ENCODE results near the gene NTF4. TPM values are rescaled to one million over a fixed set of nuclear protein-coding genes. Genes with fewer than 3 reads are reported as not detected.

NTF4 gene
- total RNA-seq, 1 experiment from 2014 or later: not detected

DNA sequence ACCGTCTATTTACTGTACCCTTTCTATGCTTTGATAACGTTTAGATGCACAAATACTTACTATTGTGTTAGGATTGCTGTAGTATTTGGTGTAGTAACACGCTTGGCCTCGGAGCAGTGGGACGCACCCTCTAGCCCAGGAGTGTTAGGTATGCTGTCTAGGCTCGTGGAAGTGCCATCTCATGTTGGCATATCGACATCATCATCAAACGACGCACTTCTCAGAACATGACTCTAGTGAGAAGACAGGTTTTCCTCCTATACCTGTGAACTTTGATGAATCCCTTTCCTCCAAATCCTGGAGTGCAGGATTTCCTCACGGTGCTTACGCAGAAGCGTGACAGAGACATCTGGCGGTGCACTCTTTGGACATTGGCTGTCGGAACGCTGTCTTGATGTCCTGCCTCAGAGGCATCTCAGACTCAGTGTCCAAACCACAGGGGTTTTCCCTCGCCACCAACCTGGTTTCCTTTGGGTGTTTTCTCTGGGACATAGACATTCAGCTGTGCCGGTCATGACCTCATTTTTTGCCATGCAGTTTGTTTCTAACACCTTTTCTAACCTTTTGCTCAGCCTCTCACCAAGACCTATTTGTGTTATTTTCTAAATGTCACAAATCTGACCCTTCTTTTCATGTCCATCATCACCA is 26.9 kb upstream of the NTF4 start:
- no peak for DNase-seq (ENCODE audit: low read depth)

DNA sequence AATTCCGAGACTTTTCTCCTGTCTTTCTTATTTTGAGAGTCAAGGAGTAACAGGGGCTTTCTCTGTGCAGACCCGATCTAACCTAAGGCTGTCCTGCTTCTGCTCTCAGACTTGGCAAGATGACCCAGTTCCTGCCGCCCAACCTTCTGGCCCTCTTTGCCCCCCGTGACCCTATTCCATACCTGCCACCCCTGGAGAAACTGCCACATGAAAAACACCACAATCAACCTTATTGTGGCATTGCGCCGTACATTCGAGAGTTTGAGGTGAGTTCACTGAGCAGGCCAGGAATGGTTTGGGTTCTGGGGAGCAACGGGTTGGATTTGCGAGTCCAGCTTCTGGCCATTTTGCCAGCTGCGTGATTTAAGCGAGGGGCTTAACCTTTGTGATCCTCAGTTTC is 21.7 kb upstream of the NTF4 start:
- no peak for DNase-seq (ENCODE audit: low read depth)

DNA sequence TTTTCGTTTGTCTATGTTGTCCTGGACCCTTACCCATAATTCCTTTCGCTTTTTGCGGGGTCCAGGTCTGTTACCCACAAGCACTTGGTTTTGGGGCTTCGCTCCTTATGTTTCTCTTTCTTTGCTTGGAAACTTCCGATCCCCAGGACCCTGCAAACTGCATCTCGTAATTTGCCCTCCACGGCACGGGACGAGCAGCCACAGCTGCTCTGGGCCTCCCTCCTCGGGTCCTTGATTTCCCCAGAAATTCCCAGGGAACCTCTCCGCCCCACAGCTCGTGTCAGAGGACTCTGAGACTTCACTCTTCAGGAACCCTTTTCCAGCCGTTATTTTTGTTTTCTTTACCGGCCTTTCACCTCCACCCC is 21.2 kb upstream of the NTF4 start:
- no peak for DNase-seq (ENCODE audit: low read depth)

DNA sequence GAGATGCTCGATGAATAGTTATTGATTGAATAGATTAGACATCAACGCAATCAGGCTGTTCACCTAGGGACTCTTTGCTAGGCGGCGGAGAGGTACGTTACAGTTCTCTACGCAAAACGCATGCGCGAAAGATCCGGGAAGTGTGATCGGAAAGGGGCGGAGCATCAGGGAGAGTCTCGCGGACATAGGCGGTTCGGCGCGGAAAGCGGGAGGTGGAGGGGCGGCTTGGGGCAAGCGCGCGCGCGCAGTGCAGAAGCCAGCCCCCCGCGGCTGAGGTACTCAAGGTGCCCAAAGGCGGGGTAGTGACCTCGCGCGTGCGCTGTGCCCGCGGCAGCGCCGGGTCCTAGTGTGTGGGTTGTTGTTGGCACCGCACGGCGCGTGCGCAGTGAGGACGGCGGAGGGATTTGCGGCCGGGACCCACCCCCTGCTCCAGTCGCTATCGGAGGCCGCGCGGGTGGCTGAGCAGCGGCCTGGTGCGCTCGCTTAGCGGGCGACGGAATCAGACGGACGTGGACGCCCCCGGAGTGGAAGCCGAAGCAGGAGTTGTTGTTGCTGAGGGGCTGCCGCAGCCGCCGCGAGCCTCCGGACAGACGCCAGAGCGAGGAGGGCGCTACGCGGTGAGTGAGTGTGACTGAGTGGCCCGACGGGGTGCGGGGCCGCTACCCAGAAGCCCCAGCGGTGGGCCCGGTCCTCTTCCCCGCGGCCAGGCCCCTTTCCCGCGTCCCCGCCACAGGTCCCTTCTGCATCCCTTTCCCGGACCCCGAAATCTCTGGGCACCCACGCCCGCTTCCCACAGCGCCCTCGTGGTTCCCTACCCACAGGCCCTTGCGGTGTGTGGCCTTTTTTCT is 20.6 kb upstream of the NTF4 start, which contains the start of gene SNRNP70:
Gene SNRNP70, plus strand, starts transcription at position 432 of the 848 bp plus-strand sequence. CDS start 964 bp downstream, outside the sequence.
- DNase-seq (ENCODE audit: low read depth): peak; percentile 99

DNA sequence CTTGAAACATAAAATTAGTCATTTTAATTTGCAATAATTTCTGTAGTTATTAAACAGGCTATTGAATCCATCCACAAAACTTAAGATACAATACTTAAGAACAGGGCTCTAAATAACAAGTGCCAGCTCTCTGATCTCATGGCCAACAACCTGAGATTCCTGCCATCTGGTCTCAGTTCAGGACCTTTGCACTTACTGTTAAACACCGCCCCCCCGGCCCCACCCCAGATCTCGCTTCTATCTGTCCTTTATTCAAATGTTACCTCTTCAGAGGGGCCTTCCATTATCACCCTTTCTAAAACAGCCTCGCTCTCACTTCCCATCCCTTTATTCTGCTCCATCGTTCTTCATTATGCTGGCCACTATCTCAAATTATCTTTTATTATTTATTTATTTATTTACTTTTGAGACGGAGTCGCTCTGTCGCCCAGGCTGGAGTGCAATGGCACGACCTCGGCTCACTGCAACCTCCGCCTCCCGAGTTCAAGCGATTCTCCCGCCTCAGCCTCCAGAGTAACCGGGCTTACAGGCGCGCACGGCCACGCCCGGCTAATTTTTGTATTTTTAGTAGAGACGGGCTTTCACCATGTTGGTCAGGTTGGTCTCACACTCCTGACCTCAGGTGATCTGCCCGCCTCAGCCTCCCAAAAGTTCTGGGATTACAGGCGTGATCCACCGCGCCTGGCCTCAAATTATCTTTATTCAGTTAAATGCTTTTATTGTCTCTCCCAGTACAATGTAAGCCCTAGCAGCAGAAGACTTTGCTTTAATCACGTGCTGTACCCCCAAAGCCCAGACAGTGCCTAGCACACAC is 19.8 kb upstream of the NTF4 start:
- DNase-seq (ENCODE audit: low read depth): no peak

DNA sequence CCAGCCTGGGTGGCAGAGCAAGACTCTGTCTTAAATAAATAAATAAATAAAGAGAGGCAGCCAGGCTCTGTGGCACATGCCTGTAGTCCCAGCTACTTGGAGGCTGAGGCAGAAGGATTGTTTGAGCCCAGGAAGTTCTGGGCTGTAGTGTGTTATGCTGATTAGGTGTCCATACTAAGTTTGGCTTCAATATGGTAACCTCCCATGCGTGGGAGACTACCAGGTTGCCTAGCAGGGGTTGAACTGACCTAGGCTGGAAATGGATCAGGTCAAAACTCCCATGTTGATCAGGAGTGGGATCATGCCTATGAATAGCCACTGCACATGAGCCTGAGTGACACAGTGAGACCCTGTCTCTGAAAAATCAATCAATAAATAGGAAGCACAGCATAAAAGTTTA is 16.7 kb upstream of the NTF4 start:
- DNase-seq (ENCODE audit: low read depth): no peak

DNA sequence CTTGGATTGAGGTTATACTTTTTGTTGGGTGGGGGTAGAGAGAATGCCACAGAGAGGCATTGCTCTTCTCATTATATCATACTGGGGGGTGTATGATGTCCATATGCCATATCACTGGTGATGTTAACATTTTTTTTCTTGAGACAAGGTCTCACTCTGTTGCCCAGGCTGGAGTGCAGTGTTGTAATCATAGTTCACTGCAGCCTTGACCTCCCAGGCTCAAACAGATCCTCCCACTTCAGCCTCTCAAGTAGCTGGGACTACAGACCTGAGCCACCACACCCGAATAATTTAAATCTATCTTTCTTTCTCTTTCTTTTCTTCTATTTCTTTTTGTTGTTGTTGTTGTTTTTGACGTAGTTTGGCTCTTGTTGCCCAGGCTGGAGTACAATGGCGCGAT is 15.8 kb upstream of the NTF4 start:
- DNase-seq (ENCODE audit: low read depth): no peak

DNA sequence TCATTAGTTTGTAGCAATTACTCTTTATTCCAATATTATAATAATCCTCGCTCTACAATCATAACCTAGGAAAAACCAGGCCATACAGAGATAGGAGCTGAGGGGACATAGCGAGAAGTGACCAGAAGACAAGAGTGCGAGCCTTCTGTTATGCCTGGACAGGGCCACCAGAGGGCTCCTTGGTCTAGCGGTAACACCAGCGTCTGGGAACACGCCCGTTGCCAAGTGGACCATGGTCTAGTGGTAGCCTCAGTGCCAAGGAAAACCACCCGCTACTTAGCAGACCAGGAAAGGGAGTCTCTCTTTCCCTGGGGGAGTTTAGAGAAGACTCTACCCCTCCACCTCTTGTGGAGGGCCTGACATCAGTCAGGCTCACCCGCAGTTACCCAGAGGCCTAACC is 10.3 kb upstream of the NTF4 start:
- peak; percentile 74 for DNase-seq (ENCODE audit: low read depth)

DNA sequence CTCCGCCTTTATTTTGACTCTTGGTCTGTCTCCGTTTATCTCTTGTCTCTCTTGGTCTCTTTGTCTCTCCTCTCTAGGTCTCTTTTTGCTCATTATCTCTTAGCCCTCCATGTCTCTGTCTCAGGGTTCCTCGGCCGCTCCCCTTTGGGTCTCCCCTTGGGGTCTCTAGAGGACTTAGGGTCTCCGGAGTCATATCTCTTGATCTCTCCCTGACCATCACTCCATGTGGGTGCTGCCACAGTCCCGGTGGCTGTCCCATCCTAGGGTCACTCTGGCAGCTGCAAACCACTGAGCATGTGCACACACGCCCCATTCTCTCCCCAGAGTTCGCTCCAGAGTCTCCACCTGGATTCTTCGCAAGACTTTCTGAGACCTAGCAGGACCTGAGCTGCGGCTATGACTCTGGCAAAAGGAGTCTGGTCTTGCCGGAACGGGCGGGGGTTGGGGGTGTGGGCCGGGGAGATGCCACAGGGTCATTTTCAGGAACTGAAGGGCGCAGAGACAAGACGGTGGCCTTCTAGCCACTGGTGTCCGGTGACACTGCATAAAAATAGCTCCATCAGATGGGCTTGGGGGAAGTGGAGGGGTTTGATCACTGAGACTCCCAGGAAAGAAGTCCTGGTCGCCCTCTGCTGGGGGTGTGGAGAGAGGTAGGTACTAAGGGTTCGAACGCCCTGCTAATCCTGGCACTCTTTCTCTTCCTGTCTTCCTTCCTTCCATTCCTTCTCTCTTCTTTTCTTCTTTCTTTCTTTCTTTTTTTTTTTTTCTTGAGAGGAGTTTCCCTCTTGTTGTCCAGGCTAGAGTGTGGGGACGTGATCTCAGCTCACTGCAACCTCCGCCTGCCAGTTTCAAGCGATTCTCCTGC is 9.1 kb upstream of the NTF4 start:
- peak; percentile 40 for DNase-seq (ENCODE audit: low read depth)

DNA sequence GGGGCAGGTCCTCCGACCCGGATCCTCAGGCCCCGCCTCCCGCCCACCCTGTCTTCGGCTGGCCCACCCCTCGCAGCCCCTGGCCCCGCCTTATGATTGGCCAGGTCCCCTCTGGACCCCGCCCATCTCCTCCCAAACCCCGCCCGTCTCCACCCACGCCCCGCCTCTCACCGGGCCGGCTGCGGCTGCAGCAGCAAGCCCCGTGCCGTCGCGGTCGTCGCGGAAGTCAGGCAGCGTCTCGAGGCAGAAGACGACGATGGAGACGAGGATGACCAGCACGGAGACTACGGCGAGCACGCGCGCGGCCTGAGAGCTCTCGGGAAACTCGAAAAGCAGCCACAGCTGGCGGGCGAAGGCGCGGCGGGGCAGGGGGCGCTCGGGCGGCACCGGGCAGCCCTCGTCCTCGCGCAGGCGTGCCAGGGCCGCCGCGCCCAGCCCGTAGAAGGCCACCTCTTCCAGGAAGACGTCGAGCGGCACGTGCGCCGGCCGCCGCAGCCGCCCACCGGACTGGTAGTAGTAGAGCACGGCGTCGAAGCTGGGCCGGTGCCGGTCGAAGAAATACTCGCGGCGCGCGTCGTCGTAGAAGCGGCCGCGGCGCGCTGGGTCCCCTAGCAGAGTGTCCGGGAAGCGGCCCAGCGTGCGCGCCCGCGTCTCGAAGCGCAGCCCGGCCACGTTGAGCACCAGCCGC is 7.4 kb upstream of the NTF4 start:
- DNase-seq (ENCODE audit: low read depth): no peak

DNA sequence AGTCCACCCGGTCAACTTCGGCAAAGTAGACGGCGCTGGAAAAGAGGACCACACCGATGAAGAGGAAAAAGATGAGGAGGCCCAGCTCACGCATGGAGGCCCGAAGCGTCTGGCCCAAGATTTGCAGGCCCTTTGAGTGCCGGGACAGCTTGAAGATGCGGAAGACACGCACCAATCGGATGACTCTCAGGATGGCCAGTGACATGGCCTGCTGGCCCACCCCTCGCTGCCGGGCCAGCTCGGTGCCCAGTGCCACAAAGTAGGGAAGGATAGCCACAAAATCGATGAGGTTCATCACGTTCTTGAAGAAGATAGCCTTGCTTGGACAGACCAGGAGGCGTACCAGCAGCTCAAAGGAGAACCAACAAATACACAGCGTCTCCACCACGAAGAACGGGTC is 5.8 kb upstream of the NTF4 start:
- no peak for DNase-seq (ENCODE audit: low read depth)

DNA sequence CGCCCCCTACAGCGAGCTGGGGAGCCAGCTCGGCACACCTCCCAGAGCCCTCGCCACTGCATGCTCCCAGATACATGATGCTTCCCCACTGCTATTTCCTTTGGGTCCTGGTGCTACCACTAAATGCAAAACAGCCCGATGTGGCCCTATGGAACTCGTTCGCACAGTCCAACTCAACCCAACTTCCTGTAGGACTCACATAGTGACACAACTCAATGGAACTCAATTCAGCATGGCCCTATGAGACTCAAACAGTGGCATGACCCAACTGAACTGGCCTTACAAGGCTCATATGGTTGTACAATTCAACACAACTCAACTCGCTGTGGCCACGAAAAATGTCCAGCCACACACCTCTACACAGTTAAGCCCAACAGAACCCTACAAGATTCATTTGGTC is 4.4 kb upstream of the NTF4 start:
- DNase-seq (ENCODE audit: low read depth): no peak

DNA sequence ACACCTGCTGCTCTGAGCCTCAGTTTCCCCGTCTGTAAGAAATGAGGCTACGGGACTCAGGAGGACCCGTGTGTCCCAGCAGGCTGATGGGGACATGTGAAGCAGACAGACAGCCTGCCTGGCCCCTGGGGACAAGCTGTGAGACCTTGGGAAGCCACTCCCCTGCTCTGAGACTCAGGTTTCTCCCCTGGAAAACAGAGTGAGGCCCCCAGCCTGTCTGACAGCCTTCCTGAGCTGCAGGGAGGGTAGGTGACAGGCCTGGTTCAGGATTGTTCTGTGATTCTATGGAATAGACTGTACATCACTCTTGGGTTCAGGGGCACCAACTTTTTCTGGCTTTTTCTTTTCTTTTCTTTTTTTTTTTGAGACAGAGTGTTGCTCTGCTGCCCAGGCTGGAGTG is 2.9 kb upstream of the NTF4 start:
- DNase-seq (ENCODE audit: low read depth): no peak

DNA sequence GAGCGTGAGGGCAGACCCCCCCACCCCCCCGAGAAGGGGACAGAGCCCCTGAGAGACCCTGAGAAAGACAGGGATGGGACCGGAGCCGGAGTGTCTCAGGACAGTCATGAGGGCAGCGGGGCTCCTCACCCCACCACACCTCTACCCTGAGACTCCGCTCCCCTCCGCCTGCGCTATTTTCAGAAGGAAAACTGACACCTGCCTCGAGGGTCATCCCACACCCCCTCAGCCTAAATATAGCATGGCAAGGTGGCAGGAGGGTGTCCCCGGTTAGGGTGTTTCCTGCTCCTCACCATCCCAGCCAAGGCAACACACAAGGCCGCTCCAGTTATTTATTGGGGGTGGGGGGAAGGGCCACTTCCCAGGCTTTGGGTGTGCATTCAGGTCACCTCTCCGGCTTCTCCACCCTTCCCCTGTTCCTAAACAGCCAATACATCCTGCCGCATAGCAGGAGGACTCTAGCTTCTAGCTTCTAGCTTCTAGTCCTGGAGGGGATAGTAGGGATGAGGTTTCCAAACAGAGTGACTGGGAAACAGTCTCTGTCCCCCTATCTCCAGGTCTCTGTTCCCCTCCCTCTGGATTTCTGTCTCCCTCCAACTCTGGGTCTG is 1.4 kb upstream of the NTF4 start:
- no peak for DNase-seq (ENCODE audit: low read depth)

DNA sequence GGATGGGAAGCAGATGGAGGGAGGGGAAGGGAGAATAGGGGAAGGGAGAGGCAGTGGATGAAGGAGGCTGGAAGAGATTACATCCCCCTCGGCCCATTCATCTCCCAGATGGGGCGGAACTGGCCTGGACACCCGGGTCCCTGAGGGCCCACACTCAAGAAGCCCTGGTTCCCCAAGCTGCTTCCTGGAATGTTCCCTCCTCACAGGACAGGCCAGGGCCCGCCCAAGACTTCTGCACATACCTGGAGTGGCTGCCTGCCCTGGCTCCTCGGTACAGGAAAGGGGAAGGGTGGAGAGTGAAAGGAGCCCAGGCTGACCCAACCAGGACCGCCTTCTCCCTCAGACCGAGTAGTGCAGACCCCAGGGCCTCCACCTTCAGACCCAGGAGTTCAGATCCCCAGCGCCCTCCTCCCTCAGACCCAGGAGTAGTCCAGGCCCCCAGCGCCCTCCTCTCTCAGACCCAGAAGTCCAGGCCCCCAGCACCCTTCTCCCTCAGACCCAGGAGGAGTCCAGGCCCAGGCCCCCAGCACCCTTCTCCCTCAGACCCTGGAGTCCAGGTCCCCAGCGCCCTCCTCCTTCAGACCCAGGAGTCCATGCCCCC is 489 bp downstream of the NTF4 start:
- DNase-seq (ENCODE audit: low read depth): no peak

DNA sequence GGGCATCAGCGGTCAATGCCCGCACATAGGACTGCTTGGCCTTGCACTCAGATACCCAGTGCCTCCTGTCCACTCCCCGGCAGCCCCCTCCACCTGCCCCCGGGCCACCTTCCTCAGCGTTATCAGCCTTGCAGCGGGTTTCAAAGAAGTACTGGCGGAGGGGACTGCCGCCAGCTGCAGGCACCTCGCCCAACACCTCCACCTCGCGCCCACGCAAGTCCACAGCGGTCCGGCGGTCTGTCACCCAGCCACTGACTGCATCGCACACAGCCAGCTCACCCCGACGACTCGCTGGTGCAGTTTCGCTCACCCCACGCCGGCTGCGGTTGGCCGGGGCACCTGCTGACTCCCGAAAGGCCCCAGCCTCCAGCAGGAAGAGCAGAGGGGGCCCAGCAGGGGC is 3.2 kb downstream of the NTF4 start:
- DNase-seq (ENCODE audit: low read depth): no peak

DNA sequence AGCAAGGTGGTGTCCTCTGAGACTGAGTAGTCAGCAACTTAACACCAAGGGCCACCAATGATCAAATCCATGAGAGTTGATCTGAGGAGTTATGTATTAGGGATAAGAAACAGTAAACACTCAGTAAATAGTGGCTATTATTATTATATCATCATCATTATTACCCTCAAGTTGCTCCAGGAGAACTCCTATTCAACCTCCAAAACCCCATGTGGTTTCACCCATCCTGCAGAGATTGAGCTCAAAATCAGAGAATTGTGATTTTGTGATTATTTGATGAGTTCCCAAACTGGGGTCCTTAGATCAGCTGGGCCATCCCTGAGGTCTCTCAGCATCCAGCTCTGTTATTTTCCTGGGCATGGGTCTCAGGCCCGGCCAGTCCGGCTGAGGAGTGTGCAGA is 3.6 kb downstream of the NTF4 start:
- no peak for DNase-seq (ENCODE audit: low read depth)

DNA sequence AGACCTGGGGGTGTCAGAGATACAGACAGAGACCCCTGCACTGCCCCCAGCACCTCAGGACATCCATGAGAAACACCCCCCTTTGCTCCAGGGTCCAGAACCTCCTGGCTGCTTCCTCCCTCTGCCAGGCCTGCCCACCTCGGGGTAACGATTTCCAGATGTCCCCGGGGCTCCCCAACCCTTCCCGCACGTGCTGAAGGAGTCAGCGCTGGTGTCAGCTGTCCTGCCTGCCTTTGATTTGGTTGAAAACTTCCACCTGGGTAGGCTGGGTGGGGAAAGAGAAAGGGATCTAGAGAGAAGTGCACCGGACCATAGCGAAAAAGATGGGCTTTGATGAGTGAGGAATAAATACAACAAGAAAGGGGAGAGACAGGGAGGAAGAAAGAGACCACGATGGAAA is 5.6 kb downstream of the NTF4 start:
- DNase-seq (ENCODE audit: low read depth): no peak

DNA sequence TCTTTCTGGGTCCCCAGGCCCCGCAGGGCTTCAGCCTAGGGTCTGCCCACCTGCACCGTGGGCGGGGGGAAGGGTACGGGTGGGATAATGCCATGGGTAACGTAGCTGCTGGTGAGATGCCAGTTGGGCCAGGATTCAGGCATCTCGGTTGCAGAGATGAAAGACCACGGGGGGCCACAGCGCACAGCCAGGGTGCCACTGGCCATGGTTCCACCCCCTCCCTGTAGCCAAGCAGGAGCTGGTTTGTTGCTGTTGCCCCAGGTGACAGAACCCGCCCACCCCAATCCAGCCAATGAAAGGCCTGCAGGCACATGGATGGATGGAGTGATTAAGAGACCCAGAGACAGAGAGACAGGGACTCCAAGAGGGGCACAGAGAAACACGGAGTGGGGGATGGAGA is 6.1 kb downstream of the NTF4 start:
- no peak for DNase-seq (ENCODE audit: low read depth)

DNA sequence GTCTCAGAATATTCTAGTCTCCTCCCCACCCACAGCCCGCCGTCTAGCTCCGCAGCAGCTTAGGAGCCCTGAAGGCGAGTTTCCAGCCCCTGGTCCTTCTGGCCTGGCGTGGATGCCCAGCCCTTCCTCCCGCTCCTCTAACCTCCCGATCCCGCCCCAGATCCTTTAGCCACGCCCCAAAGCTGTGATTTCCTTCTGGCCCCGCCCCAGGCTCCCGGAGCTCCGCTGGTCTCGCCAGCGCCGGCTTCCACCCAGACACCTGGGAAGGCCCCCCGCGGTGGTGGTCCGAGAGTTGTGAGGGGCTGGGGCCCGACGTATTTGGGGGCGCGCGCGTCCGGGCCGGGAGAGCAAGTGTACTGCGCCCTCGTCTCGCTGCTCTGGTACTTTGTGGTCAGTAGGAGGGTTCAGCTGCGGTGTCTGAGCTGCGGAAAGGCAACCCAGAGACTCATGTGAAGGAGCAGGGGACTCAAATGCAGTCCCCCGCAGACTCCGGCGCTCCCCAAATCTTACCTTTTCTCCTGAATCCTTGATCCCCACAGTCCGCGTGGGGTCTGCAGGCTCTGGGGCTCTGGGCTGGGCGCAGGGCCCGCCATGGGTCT is 6.9 kb downstream of the NTF4 start, which contains the start of gene CGB7:
Gene CGB7, minus strand, starts transcription at position 114 of the 599 bp plus-strand sequence. CDS start 2,374 bp downstream, outside the sequence.
- peak; percentile 68 for DNase-seq (ENCODE audit: low read depth)
